Heart left ventricle (tissue), 16 donors: ENCODE measurements around the gene IDE. TPM values are rescaled to one million over a fixed set of nuclear protein-coding genes. Genes with fewer than 3 reads are reported as not detected.

ENCODE experiments used
- ATAC-seq, 4 donors: fragments of 200-7000 bp; cut with Tn5 transposase; one replicate each; pipeline ENCODE4 v1.9.1; 2020 to 2022; ENCODE audit warnings: moderate library complexity in 4 of 4, mild to moderate bottlenecking in 3 of 4, moderate number of reproducible peaks in 1 of 4
- DNase-seq, 5 donors: peaks; one replicate each; pipeline ENCODE4 v3.0.0-alpha.2; 2020
- H3K27ac ChIP-seq, 12 donors: fragments of 200-600 bp; sonication (generic) in 4 of 12; one replicate each; pipeline versions ENCODE4 v1.5.0 to v1.8.0; 2016 to 2022; ENCODE audit warnings: mild to moderate bottlenecking in 2 of 12
- H3K27me3 ChIP-seq, 9 donors: fragments of 200-600 bp; sonication (generic) in 2 of 9; one replicate each; pipeline versions ENCODE4 v1.5.1 to v1.8.0; 2016 to 2022; ENCODE audit warnings: mild to moderate bottlenecking in 3 of 9
- H3K36me3 ChIP-seq, 9 donors: fragments of 200-600 bp; sonication (generic) in 2 of 9; one replicate each; pipeline versions ENCODE4 v1.5.0 to v1.8.0; 2018 to 2022; ENCODE audit warnings: mild to moderate bottlenecking in 2 of 9
- H3K4me1 ChIP-seq, 12 donors: fragments of 200-600 bp; sonication (generic) in 4 of 12; one replicate each; pipeline versions ENCODE4 v1.5.0 to v1.8.0; 2016 to 2022; ENCODE audit warnings: mild to moderate bottlenecking in 3 of 12
- H3K4me3 ChIP-seq, 12 donors: fragments of 200-600 bp; sonication (generic) in 4 of 12; one replicate each; pipeline versions ENCODE4 v1.5.0 to v1.8.0; 2017 to 2022; ENCODE audit warnings: mild to moderate bottlenecking in 9 of 12, moderate library complexity in 4 of 12
- H3K9me3 ChIP-seq, 12 donors: fragments of 200-600 bp; sonication (generic) in 4 of 12; one replicate each; pipeline versions ENCODE4 v1.5.0 to v1.8.0; 2016 to 2022; ENCODE audit warnings: mild to moderate bottlenecking in 1 of 12
- CTCF ChIP-seq, 12 donors: fragments of 200-600 bp; sonication (generic) in 4 of 12; IDR thresholded peaks; one replicate each; pipeline versions ENCODE4 v1.5.0 to v1.8.0; 2018 to 2022; ENCODE audit warnings: antibody characterized with exemption in 12 of 12, mild to moderate bottlenecking in 5 of 12
- POLR2A ChIP-seq, 2 donors: fragments of 450-650 bp; IDR thresholded peaks; one replicate each; pipeline ENCODE4 v1.6.1; 2017; ENCODE audit warnings: antibody characterized with exemption in 2 of 2, mild to moderate bottlenecking in 2 of 2, moderate library complexity in 2 of 2
- WGBS, 4 donors: extraction: QIAGEN DNeasy Blood & Tissue Kit in 2 of 4; methylation state at CpG; one replicate each; pipeline versions ENCODE4 v1.1.5 to v1.1.7; 2013 to 2018; 5-methylcytosine and 5-hydroxymethylcytosine counted together
- intact Hi-C, 10 donors: fragments of 100-400 bp; cut with DNase I; formaldehyde crosslinking; loops; one replicate each; pipeline versions ENCODE4 v1.11.1 to v1.14.2; 2022
- polyA plus RNA-seq, 2 donors: library from polyadenylated mRNA; stranded (reverse); fragments of 200-250 nt; gene quantifications; one replicate each; pipeline ENCODE4 v1.2.3, GENCODE V29; 2013
- total RNA-seq, 9 donors: library from RNA; depleted of rRNA in 2 of 9; stranded (reverse); fragments of >200 nt in 2 of 9; fragmentation: NEBNext Ultra II Directional in 3 of 9; extraction: Animal tissue kit (Norgen Biotek cat#: 25700) in 3 of 9; gene quantifications; one replicate each; pipeline versions ENCODE4 v1.1.0 to v1.2.4, GENCODE V29; 2016 to 2023
- donor health status: ischemic (EF 13 %, LVEDD 7.1; RV severe dilation, severe dysfunction).
- donor health status: healthy with polysubstance abuse.
- donor health status: DM: no; HTN: yes; CAD: no.
- donor health status: DM: no; HTN: no; CAD: no.
- donor health status: ischemic (EF 25% LVEDD 6.9; RV normal size, moderate dysfunction).
- donor health status: ischemic (EF 25% LVEDD 5.7; RV mildly dilated, moderate dysfunction).
- donor health status: healthy.
- donor health status: DM: yes; HTN: yes; CAD: no.
- donor health status: ischemic (EF 35%, LVEDD 5.7; RV mildly dilated, moderate dysfunction).
- donor health status: nonischemic (EF 11% LVEDD 7.7; RV severe dilation, severe dysfunction).
- donor health status: DM: yes; HTN: yes; CAD: no.
- donor health status: PGD.
- donor health status: ischemic (EF 29% LVEDD 5.4; RV normal size, mild dysfunction).
- donor health status: nonischemic (EF 23%, LVEDD 6.1; RV moderate dilation, normal function).

IDE gene
- total and polyA plus RNA-seq, 11 donors, result 11.7 to 51.3 (median 46.0) TPM

- intact Hi-C loops, result no loop called here
- TF ChIP-seq POLR2A (IDR thresholded peaks at IDR 0.05), result no peak
- TF ChIP-seq CTCF (IDR thresholded peaks at IDR 0.05), result no peak
- WGBS, 4 donors, result 55 to 73% (median 64%) methylated on average over 4 of the region's 4 CpGs
- peaks cover 0 to 4% (median 0%) of the 10 kb centered on the region in 12 donors for H3K9me3 ChIP-seq
- no peaks in the 10 kb centered on the region for H3K36me3 ChIP-seq
- H3K4me3 ChIP-seq, result no peak overlapping the region
- DNase-seq (peak in 1 of 5 donors; percentile 35), ATAC-seq (no peak)
- peaks cover 0 to 4% (median 0%) of the 10 kb centered on the region in 12 donors for H3K4me1 ChIP-seq
- H3K27me3 ChIP-seq, result no peaks in the 10 kb centered on the region
- H3K27ac ChIP-seq, result no peak overlapping the region
Observed at GRCh38 chr10:92413519-92413918, 160.4 kb downstream of the IDE start.

- ATAC-seq (no peak), DNase-seq (no peak)
- peaks cover 0 to 4% (median 0%) of the 10 kb centered on the region in 12 donors for H3K9me3 ChIP-seq
- TF ChIP-seq POLR2A (IDR thresholded peaks at IDR 0.05), result no peak
- TF ChIP-seq CTCF (IDR thresholded peaks at IDR 0.05), result no peak
- H3K4me3 ChIP-seq, result no peak overlapping the region
- H3K36me3 ChIP-seq, result no peaks in the 10 kb centered on the region
- H3K4me1 ChIP-seq, result peaks cover 0 to 6% (median 0%) of the 10 kb centered on the region in 12 donors
- intact Hi-C loops, result no loop called here
- H3K27me3 ChIP-seq, result no peaks in the 10 kb centered on the region
- H3K27ac ChIP-seq, result no peak overlapping the region
- WGBS, 4 donors, result 81 to 87% (median 84%) methylated on average over 9 of the region's 9 CpGs
Observed at GRCh38 chr10:92413011-92413410, 160.9 kb downstream of the IDE start.

GRCh38 chr10:92411406-92411805 is 162.5 kb downstream of the IDE start:
- H3K4me1 ChIP-seq, result peaks cover 0 to 14% (median 0%) of the 10 kb centered on the region in 12 donors
- TF ChIP-seq POLR2A (IDR thresholded peaks at IDR 0.05), result no peak
- no peak for TF ChIP-seq CTCF (IDR thresholded peaks at IDR 0.05)
- H3K4me3 ChIP-seq, result no peak overlapping the region
- H3K27ac ChIP-seq, result no peak overlapping the region
- intact Hi-C loops, result no loop called here
- no peak for DNase-seq
- peaks cover 0 to 2% (median 0%) of the 10 kb centered on the region in 12 donors for H3K9me3 ChIP-seq
- no peak for ATAC-seq
- 91 to 93% (median 92%) methylated on average over 8 of the region's 8 CpGs for WGBS, 4 donors
- no peaks in the 10 kb centered on the region for H3K27me3 ChIP-seq
- H3K36me3 ChIP-seq, result no peaks in the 10 kb centered on the region

- H3K4me1 ChIP-seq, result peaks cover 0 to 14% (median 0%) of the 10 kb centered on the region in 12 donors
- no peaks in the 10 kb centered on the region for H3K27me3 ChIP-seq
- DNase-seq, result no peak
- H3K27ac ChIP-seq, result no peak overlapping the region
- WGBS, 4 donors, result 92 to 93% (median 92%) methylated on average over 2 of the region's 2 CpGs
- intact Hi-C loops, result no loop called here
- H3K36me3 ChIP-seq, result no peaks in the 10 kb centered on the region
- no peak overlapping the region for H3K4me3 ChIP-seq
- no peak for ATAC-seq
- no peaks in the 10 kb centered on the region for H3K9me3 ChIP-seq
- no peak for TF ChIP-seq CTCF (IDR thresholded peaks at IDR 0.05)
- TF ChIP-seq POLR2A (IDR thresholded peaks at IDR 0.05), result no peak
Observed at GRCh38 chr10:92410501-92410900, 163.4 kb downstream of the IDE start.
